ENCODE data around the gene IL6.
"Not testable (repeated sequence)": the region's sequence is repeated elsewhere in the genome, so short reads cannot be mapped to it uniquely, and the experiment has no call there.

The IL6 gene

GRCh38 chr7:22726907-22727713 lies at the start of gene IL6:
IL6 (plus strand) TSS chr7:22727200; CDS start chr7:22727263, 63 bp downstream.
- no peak for DNase-seq (ENCODE audit: low spot score)

GRCh38 chr7:22677263-22677662 lies 49.7 kb upstream of the IL6 start:
- DNase-seq (ENCODE audit: low spot score): not testable (repeated sequence)

- DNase-seq (ENCODE audit: low spot score): peak; percentile 51
Observed at GRCh38 chr7:22677680-22678079, 49.3 kb upstream of the IL6 start.

GRCh38 chr7:22680482-22680911 lies 46.5 kb upstream of the IL6 start:
- no peak for DNase-seq (ENCODE audit: low spot score)

- DNase-seq (ENCODE audit: low spot score): no peak
Observed at GRCh38 chr7:22681312-22681711, 45.7 kb upstream of the IL6 start.

- DNase-seq (ENCODE audit: low spot score): no peak
Observed at GRCh38 chr7:22681852-22682657, 44.9 kb upstream of the IL6 start.

GRCh38 chr7:22683379-22683778 lies 43.6 kb upstream of the IL6 start:
- DNase-seq (ENCODE audit: low spot score): no peak

GRCh38 chr7:22686620-22687019 lies 40.4 kb upstream of the IL6 start:
- DNase-seq (ENCODE audit: low spot score): no peak

GRCh38 chr7:22688084-22688483 lies 38.9 kb upstream of the IL6 start:
- no peak for DNase-seq (ENCODE audit: low spot score)

GRCh38 chr7:22688934-22689333 lies 38.1 kb upstream of the IL6 start:
- DNase-seq (ENCODE audit: low spot score): not testable (repeated sequence)

- DNase-seq (ENCODE audit: low spot score): no peak
Observed at GRCh38 chr7:22694597-22695207, 32.3 kb upstream of the IL6 start.

- DNase-seq (ENCODE audit: low spot score): no peak
Observed at GRCh38 chr7:22695476-22696132, 31.4 kb upstream of the IL6 start.

GRCh38 chr7:22696541-22697228 lies 30.3 kb upstream of the IL6 start:
- no peak for DNase-seq (ENCODE audit: low spot score)

- no peak for DNase-seq (ENCODE audit: low spot score)
Observed at GRCh38 chr7:22697322-22697859, 29.6 kb upstream of the IL6 start.

- DNase-seq (ENCODE audit: low spot score): peak; percentile 60
Observed at GRCh38 chr7:22697876-22698606, 29.0 kb upstream of the IL6 start.

- no peak for DNase-seq (ENCODE audit: low spot score)
Observed at GRCh38 chr7:22698767-22699166, 28.2 kb upstream of the IL6 start.

GRCh38 chr7:22700559-22701002 lies 26.4 kb upstream of the IL6 start:
- no peak for DNase-seq (ENCODE audit: low spot score)

GRCh38 chr7:22702516-22702915 lies 24.5 kb upstream of the IL6 start:
- no peak for DNase-seq (ENCODE audit: low spot score)

GRCh38 chr7:22703107-22703855 lies 23.7 kb upstream of the IL6 start:
- DNase-seq (ENCODE audit: low spot score): not testable (repeated sequence)
